GM21737 (cell line): ENCODE measurements around the gene GIPC3.
"Not testable (repeated sequence)": the region's sequence is repeated elsewhere in the genome, so short reads cannot be mapped to it uniquely, and the experiment has no call there.

Experiments used
- ATAC-seq: cut with Tn5 transposase; IDR thresholded peaks from one replicate; pipeline ENCODE4 v1.9.1; 2021; ENCODE audit warnings: mild to moderate bottlenecking, moderate library complexity; ENCODE audit not compliant: unreplicated experiment

Gene GIPC3

GRCh38 chr19:3615524-3616135 lies 30.4 kb downstream of the GIPC3 start:
- ATAC-seq, result no peak

DNA sequence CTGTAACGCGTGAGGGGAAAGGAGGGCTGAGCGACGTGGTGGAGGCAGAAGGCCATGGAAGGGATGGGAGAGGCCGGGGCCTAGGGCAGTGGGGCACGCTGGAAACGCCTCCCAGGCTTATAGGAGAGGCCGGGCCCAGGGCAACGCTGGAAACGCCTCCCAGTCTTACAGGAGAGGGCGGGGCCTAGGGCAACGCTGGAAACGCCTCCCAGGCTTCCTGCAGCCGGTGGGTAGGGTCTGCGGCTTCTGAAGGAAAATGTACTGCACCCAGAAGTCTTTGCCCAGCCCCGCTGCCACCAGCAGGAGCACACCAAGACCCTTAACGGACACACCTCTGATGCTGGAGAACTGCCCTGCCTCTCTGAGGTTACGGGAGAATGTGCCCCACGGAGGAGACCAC lies 32.2 kb downstream of the GIPC3 start:
- no peak for ATAC-seq

DNA sequence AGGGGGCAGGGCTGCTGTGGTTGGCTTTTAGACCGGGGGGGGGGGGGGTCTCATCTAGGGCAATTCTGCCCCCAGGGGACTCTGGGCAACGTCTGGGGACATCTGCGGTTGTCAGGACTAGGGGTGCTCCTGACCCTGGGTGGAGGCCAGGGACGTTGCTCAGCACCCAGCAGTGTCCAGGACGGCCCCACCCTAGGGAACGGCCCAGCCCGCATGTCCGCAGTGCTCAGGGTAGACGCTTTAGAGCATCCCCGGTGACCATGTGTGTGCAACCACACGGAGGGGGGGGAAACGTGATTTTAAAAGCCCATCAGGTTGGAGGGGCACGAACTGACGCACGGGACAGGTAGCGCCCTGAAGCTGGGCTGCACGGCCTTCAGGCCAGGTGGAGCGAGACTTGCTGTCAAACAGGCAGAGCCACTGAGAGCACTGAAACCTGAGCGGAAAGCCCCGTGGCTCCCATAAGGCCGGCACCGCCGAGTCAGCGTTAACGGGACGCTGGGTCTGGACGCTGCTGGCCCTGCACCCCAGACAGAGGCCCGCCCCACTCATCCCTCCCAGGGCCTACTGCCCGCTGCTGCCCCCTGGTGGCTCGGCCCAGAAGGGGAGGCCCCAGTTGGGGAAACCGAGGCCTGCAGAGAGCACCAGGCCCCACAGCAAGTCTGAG lies 33.0 kb downstream of the GIPC3 start:
- ATAC-seq, result no peak

DNA sequence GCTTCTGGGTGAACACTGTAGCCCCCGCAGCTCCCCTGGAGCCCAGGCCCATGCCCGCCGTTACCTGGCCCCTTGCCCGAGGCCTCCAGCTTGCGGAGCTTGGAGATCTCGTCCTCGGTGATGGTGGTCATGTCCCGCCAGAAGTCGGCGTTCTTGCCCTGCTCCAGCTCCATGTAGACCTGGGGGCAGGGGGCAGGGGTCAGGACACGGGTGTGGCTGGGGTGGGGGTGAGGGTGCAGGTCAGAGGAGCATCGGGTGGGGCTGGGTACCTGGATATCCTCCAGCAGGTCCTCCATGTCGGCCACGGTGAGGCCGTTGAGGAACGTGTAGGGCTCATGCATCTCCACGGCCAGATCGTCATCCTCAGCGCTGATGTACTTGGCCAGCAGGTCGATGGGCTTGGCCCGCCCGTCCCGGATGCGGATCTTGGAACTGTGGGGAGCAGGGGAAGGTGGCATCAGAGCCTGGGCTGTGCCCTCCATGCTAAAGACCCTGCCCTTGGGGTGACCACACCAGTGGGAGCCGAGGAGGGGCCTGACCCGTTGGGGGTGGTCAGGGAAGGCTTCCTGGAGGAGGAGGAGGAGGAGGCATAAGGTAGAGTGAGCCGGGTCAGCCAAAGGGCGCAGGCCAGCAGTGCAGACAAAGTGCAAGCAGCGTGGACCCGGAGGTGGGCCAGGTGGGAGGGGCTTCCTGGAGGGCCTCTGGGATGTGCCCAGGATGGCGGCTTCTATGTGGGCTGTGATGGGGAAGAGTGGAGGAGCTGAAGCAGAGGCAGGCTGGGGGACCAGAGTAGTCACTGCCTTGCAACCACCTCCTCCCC lies 33.7 kb downstream of the GIPC3 start:
- no peak for ATAC-seq

DNA sequence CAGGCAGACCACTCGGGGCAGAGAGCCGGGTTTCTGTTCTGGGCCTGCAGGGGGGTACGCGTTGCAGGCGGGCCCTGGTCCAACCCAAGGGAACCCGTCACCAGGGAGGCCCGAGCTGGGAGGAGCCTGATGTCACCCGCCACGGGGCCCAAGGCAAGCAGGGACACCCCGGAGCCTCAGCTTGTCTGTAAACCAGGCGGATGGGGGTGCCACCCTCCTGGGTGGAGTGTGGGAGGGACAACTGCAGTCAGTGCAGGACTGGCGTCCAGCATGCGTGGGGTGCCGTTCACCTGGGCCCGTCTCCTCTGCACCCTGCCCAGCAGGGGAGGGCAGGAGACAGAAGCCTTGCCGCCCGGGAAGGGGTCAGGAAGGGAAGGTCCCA lies 34.3 kb downstream of the GIPC3 start:
- no peak for ATAC-seq

GRCh38 chr19:3620145-3620816 lies 35.0 kb downstream of the GIPC3 start:
- no peak for ATAC-seq

DNA sequence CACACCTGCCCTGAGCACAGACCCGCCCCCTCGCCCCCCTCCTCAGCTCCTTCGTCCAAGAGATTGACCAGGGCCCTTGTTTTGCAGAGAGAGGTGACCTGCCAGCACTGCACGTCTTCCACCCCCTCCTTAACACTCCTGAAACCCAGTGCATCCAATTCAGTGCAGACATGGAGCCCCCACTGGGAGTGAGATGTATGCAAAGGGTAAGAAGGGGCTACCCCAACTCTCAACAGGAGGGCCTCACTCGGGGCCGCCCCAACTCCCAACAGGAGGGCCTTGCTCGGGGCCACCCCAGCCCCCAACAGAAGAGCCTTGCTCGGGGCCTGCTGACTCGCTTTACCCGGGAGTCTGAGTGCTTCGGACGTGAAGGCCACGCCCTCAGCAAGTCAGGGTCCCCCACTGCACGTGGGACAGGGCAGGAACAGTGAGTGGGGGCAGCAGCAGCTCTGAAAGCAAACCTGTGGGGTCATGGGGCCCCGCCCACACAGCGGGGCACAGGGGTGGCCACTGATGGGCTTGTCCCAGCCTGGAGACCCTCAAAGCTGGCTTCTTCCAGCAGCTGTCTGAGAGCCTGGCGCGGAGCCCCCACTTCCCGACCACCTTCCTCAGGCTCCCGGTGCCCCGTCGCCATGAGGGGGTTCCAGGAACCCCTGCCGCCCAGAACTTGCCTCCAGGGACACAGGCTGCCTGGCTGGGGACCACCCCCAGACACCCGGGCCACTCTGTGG lies 35.7 kb downstream of the GIPC3 start:
- no peak for ATAC-seq

DNA sequence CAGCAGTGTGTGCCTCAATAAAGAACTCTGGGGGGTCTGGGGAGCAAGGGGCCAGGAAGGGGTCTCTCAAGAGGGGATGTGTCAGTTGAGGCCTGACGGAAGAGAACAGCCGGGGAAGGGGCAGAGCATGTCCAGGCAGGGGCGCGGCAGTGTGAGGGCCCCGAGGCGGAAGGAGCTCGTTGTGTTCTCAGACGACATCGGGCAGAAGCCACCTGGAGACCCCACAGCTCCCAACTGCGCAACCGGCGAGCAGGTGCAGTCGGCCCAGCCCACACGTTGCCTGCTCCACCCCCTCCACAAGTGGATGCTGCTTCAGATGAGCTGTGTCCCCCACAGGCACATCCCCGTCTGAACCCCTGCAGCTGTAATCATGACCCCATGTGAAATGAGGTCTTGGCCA lies 36.4 kb downstream of the GIPC3 start:
- no peak for ATAC-seq

GRCh38 chr19:3622224-3622623 lies 36.9 kb downstream of the GIPC3 start:
- no peak for ATAC-seq

- ATAC-seq, result no peak
Observed at GRCh38 chr19:3623716-3624115, 38.4 kb downstream of the GIPC3 start.

DNA sequence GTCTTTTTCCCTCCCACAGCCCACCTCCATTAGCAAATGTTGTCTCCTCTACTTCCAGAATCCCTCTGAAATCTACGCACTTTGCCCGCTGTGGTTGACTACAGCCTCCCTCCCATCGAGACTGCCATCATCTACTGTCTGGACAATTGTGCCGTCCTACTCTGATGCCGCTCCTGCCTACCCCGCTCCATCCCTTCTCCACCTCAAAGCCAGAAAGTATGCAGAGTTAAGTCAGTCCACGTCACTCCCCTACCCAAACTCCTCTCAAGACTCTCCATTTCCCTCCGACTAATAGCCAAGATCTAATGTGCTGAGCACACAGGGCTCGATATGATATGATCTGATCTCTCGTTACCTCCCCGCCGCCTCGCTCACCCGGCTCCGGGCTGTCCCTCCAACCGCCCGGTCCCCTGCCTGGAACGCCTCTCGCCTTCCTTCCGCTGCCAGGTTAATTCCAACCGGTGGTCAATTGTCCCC lies 40.8 kb downstream of the GIPC3 start:
- ATAC-seq, result peak; percentile 3

GRCh38 chr19:3626473-3627350 lies 41.4 kb downstream of the GIPC3 start, which contains the start of gene CACTIN:
TSS of gene CACTIN (minus strand) at chr19:3626790. CDS start at chr19:3626762, 28 bp downstream.
- peak; percentile 82 for ATAC-seq

DNA sequence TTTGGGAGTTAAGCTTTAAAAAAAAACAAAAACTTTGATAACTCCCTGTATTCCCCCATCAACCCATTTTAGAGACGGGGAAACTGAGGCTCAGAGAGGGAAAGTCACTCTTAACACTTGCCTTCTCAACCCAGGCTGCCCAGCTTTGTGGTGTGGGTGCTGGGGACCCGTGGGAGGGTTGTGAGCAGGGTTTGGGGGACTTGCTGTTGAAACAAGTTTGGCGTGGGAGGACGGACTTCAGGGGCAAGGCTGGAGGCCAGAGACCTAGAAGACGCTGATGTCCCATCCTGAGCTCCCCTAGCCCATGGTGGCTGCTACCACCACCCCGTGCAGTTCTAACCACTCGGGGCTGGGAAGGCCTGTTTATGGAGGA lies 42.1 kb downstream of the GIPC3 start:
- ATAC-seq, result no peak

- not testable (repeated sequence) for ATAC-seq
Observed at GRCh38 chr19:3628766-3629165, 43.5 kb downstream of the GIPC3 start.

GRCh38 chr19:3631053-3631861 lies 46.0 kb downstream of the GIPC3 start:
- no peak for ATAC-seq

DNA sequence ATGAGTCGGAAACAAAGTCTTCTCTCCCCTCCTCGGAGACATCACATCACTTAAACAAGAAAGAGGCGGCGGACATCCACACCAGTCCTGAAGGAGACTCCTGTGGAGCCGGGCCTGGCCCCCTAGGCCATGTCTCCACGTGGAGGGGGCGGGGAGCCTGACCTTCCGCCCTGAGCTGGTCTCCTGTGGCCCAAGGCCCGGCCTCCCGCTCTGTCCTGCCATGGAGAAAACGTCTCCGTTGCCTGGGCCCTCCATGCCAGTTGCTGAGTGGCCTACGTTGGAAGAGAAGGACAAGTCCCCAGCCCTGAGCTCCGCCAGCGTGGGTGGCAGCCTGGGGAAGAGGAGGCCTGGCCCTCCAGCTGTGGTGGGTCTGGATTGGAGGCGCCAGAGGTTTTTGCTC lies 46.8 kb downstream of the GIPC3 start:
- no peak for ATAC-seq

GRCh38 chr19:3632739-3633558 lies 47.7 kb downstream of the GIPC3 start:
- ATAC-seq, result no peak

DNA sequence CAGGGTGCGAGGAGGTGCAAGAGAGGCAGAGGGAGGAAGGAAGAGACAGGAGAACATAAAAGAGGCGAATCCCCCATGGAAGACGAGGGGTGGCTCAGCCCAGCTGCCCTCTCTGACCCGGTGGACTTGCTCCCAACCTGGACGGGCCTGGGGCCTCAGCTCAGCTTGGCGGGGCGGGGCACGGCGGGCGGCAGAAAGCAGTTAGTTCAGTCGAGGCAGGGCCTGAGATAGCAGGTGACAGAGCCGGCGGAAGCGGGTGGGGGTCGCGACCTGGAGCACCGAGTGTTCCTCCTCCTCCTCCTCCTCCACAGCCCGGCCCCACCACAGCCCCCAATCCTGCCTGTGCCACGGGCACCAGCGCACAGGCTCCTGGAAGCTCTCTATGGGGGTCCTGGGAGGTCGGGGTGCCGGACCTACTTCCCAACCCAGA lies 48.3 kb downstream of the GIPC3 start:
- no peak for ATAC-seq
